Measurements from ENCODE around the gene EPS8L2. TPM values are rescaled to one million over a fixed set of nuclear protein-coding genes. Genes with fewer than 3 reads are reported as not detected.

Gene EPS8L2
- total and polyA plus RNA-seq, 2 of the 8 experiments (the other 6 are each of a cell fraction or from before 2014, with no cell fraction given): 38.5 to 57.0 TPM

DNA sequence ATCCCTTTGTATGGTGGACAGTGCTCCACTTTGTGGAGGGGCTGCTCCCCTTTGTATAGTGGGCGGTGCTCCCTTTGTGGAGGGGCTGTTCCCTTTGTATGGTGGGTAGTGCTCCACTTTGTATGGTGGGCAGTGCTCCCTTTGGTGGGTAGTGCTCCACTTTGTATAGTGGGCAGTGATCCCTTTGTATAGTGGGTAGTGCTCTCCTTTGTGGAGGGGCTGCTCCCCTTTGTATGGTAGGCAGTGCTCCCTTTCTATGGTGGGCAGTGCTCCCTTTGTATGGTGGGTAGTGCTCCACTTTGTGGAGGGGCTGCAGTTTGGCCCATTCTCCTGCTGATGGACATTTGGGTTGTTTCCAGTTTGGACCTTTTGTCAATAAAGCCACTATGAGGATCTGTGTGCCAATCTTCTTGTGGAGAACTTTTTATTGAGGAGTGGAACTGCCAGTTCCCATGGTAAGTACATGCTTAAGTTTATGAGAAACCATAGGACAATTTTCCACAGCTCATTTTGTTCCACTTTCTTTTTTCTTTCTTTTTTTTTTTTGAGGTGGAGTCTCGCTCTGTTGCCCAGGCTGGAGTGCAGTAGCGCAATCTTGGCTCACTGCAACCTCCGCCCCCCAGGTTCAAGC lies 36.7 kb downstream of the EPS8L2 start:
- Histone ChIP-seq H3K56ac (replicated peaks; ENCODE audit: insufficient read length, low read depth, low read length) (no peak overlapping the region), H2BK12ac (ENCODE audit: low read depth, low read length) (peak overlapping the region; percentile 73; the same call in 1 of the 2 replicates), H4K91ac (replicated peaks; ENCODE audit: insufficient read length, low read length) (peak overlapping the region; percentile 83), H3K79me2 (ENCODE audit: control insufficient read depth in 1 of 2, insufficient read depth in 2 of 2, low read length in 2 of 2) (peaks cover 2 to 4% of the 10 kb centered on the region in 2 experiments; a peak in 2 of 4 replicates), H3K4me2 (ENCODE audit: insufficient read depth in 1 of 2, low read depth in 2 of 2, low read length in 2 of 2) (no peak overlapping the region; a peak in 1 of 4 replicates), H4K8ac (ENCODE audit: extremely low read depth, insufficient read depth, low read length) (no peak overlapping the region), H3K4me3 (ENCODE audit: extremely low read depth in 1 of 4, insufficient read depth in 2 of 4, low read depth in 3 of 4, low read length in 4 of 4) (no peak overlapping the region), H3K23me2 (ENCODE audit: low read depth, low read length) (peaks cover 2% of the 10 kb centered on the region; the same call in 1 of the 2 replicates), H2BK15ac (ENCODE audit: low read length) (peak overlapping the region; percentile 38; the same call in 1 of the 2 replicates), H4K20me1 (replicated peaks in 1 of 2; ENCODE audit: control insufficient read depth in 1 of 2, insufficient read depth in 2 of 2, low read length in 2 of 2) (no peaks in the 10 kb centered on the region), H3K36me3 (ENCODE audit: control insufficient read depth in 2 of 4, insufficient read depth in 4 of 4, low read length in 3 of 4) (no peaks in the 10 kb centered on the region), H3K9me3 (ENCODE audit: insufficient read depth in 2 of 2, low read depth in 1 of 2, low read length in 1 of 2) (no peaks in the 10 kb centered on the region), H3K79me1 (ENCODE audit: low read depth, low read length) (no peaks in the 10 kb centered on the region), H3K23ac (ENCODE audit: insufficient read length) (no peak overlapping the region), H3K18ac (ENCODE audit: extremely low read depth, low read length) (0 out of 2 replicates have a peak overlapping the region, but pooled peaks have one; percentile 9), H2AK5ac (ENCODE audit: low read depth, low read length) (peak overlapping the region; percentile 47; the same call in 1 of the 2 replicates), H2BK20ac (ENCODE audit: low read length) (peak overlapping the region; percentile 84; the same call in 1 of the 2 replicates), H4K5ac (ENCODE audit: insufficient read length, low read depth, low read length) (peak overlapping the region; percentile 35), H3K4ac (replicated peaks; ENCODE audit: insufficient read length, low read depth, low read length) (peak overlapping the region; percentile 24), H3K9ac (replicated peaks in 1 of 4; ENCODE audit: extremely low read depth in 1 of 4, low read depth in 3 of 4, low read length in 3 of 4) (no peak overlapping the region; a peak in 1 of 7 replicates), H3K27me3 (replicated peaks in 1 of 4; ENCODE audit: control insufficient read depth in 3 of 4, extremely low read depth in 1 of 4, insufficient read depth in 3 of 4, low read length in 3 of 4) (no peaks in the 10 kb centered on the region), H2AFZ (ENCODE audit: low read length) (no peak overlapping the region), H3K27ac (ENCODE audit: low read depth, low read length) (no peak overlapping the region), H3K14ac (ENCODE audit: insufficient read length) (no peak overlapping the region), H3K4me1 (replicated peaks in 1 of 4; ENCODE audit: control insufficient read depth in 3 of 4, insufficient read depth in 4 of 4, low read length in 3 of 4) (peaks cover 0 to 9% (median 0%) of the 10 kb centered on the region in 4 experiments; a peak in 2 of 7 replicates), H2BK120ac (replicated peaks; ENCODE audit: low read depth, low read length) (peak overlapping the region; percentile 76), H2BK5ac (ENCODE audit: low read depth, low read length) (peak overlapping the region; percentile 26; the same call in 1 of the 2 replicates)
- no peak for DNase-seq (ENCODE audit: low read depth in 1 of 2, low spot score in 2 of 2)
- 92% methylated on average over 1 of the region's 4 CpGs; no CpG with 5 or more reads in 1 of the 2 experiments for WGBS, 2 experiments (ENCODE audit: extremely low coverage in 1 of 2, insufficient coverage in 1 of 2, insufficient read length in 1 of 2, insufficient replicate concordance in 2 of 2, low coverage in 1 of 2, low lambda C conversion rate in 2 of 2, missing lambda C conversion rate in 1 of 2)
- no peak for FAIRE-seq
- TF ChIP-seq KDM4A (IDR thresholded peaks at IDR 0.05; ENCODE audit: low read depth, low read length, severe bottlenecking): no peak
- no peak for TF ChIP-seq YY1 (IDR thresholded peaks at IDR 0.05; ENCODE audit: low read depth, low read length)
- POLR2A ChIA-PET (ENCODE audit: partially characterized antibody): interaction anchor here (1.4 to 32.3 kb wide), 6 partner anchors 15 to 104 kb away, joined by 3 to 636 read pairs (median 18); partner anchors contain the start of genes DEAF1, EPS8L2, GATD1 and TMEM80
- CTCF ChIA-PET (ENCODE audit: partially characterized antibody): interaction anchor here (9.2 to 26.9 kb wide), 2 partner anchors 16 to 17 kb away, joined by 105 to 395 read pairs; no protein-coding TSS in a partner anchor

Data from H1 (cell line).